ENCODE measurements around the gene PARD3B.

- TF ChIP-seq GATA2 (IDR thresholded peaks at IDR 0.05; ENCODE audit: low read depth, low read length) (no peak), GATA3 (IDR thresholded peaks at IDR 0.05; ENCODE audit: low read depth, low read length) (no peak)
Measured at GRCh38 chr2:205177546-205177945, 632.3 kb downstream of the PARD3B start.

All from SH-SY5Y (cell line).